Measurements from ENCODE around the gene PPARD.

The PPARD gene

GRCh38 chr6:35471836-35472345, 129.5 kb downstream of the PPARD start:
- Histone ChIP-seq H3K27me3 (ENCODE audit: insufficient read depth, poor library complexity, severe bottlenecking) (no peaks in the 10 kb centered on the region), H3K4me3 (replicated peaks; ENCODE audit: insufficient read depth, low read length) (peak overlapping the region; percentile 95; the same call in 1 of the 2 replicates), H3K27ac (replicated peaks) (peak overlapping the region; percentile 15)
- TF ChIP-seq POLR2AphosphoS5 (IDR thresholded peaks at IDR 0.05; ENCODE audit: low read depth) (no peak; the same call in 1 of the 2 replicates), SPI1 (IDR thresholded peaks at IDR 0.05; ENCODE audit: borderline replicate concordance, low read depth) (no peak), GABPA (IDR thresholded peaks at IDR 0.05; ENCODE audit: low read depth) (no peak)
- TF ChIP-seq, protein P1, sequence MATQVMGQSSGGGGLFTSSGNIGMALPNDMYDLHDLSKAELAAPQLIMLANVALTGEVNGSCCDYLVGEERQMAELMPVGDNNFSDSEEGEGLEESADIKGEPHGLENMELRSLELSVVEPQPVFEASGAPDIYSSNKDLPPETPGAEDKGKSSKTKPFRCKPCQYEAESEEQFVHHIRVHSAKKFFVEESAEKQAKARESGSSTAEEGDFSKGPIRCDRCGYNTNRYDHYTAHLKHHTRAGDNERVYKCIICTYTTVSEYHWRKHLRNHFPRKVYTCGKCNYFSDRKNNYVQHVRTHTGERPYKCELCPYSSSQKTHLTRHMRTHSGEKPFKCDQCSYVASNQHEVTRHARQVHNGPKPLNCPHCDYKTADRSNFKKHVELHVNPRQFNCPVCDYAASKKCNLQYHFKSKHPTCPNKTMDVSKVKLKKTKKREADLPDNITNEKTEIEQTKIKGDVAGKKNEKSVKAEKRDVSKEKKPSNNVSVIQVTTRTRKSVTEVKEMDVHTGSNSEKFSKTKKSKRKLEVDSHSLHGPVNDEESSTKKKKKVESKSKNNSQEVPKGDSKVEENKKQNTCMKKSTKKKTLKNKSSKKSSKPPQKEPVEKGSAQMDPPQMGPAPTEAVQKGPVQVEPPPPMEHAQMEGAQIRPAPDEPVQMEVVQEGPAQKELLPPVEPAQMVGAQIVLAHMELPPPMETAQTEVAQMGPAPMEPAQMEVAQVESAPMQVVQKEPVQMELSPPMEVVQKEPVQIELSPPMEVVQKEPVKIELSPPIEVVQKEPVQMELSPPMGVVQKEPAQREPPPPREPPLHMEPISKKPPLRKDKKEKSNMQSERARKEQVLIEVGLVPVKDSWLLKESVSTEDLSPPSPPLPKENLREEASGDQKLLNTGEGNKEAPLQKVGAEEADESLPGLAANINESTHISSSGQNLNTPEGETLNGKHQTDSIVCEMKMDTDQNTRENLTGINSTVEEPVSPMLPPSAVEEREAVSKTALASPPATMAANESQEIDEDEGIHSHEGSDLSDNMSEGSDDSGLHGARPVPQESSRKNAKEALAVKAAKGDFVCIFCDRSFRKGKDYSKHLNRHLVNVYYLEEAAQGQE (IDR thresholded peaks at IDR 0.05; ENCODE audit: insufficient replicate concordance, low read depth): no peak
- TF ChIP-seq, protein P2, sequence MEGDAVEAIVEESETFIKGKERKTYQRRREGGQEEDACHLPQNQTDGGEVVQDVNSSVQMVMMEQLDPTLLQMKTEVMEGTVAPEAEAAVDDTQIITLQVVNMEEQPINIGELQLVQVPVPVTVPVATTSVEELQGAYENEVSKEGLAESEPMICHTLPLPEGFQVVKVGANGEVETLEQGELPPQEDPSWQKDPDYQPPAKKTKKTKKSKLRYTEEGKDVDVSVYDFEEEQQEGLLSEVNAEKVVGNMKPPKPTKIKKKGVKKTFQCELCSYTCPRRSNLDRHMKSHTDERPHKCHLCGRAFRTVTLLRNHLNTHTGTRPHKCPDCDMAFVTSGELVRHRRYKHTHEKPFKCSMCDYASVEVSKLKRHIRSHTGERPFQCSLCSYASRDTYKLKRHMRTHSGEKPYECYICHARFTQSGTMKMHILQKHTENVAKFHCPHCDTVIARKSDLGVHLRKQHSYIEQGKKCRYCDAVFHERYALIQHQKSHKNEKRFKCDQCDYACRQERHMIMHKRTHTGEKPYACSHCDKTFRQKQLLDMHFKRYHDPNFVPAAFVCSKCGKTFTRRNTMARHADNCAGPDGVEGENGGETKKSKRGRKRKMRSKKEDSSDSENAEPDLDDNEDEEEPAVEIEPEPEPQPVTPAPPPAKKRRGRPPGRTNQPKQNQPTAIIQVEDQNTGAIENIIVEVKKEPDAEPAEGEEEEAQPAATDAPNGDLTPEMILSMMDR (IDR thresholded peaks at IDR 0.05; ENCODE audit: insufficient read depth, low read length): no peak
- DNase-seq (ENCODE audit: low read depth in 1 of 2, low spot score in 1 of 2): no peak

GRCh38 chr6:35473075-35473849, 130.9 kb downstream of the PPARD start:
- no peak overlapping the region for H3K4me3 ChIP-seq (replicated peaks; ENCODE audit: insufficient read depth, low read length)
- DNase-seq (ENCODE audit: low read depth in 1 of 2, low spot score in 1 of 2): no peak
- no peaks in the 10 kb centered on the region for H3K27me3 ChIP-seq (ENCODE audit: insufficient read depth, poor library complexity, severe bottlenecking)
- no peak overlapping the region for H3K27ac ChIP-seq (replicated peaks)
- TF ChIP-seq POLR2AphosphoS5 (IDR thresholded peaks at IDR 0.05; ENCODE audit: low read depth): 0 out of 2 replicates have a peak, but pooled peaks have one; percentile 26
- TF ChIP-seq, protein P2 (IDR thresholded peaks at IDR 0.05; ENCODE audit: insufficient read depth, low read length): no peak
- TF ChIP-seq GABPA (IDR thresholded peaks at IDR 0.05; ENCODE audit: low read depth): no peak

- Histone ChIP-seq H3K27me3 (ENCODE audit: insufficient read depth, poor library complexity, severe bottlenecking) (no peaks in the 10 kb centered on the region), H3K27ac (replicated peaks) (no peak overlapping the region), H3K4me3 (replicated peaks; ENCODE audit: insufficient read depth, low read length) (no peak overlapping the region)
- no peak for DNase-seq (ENCODE audit: low read depth in 1 of 2, low spot score in 1 of 2)
- TF ChIP-seq, protein P2 (IDR thresholded peaks at IDR 0.05; ENCODE audit: insufficient read depth, low read length): no peak
- TF ChIP-seq POLR2AphosphoS5 (IDR thresholded peaks at IDR 0.05; ENCODE audit: low read depth) (no peak), SPI1 (IDR thresholded peaks at IDR 0.05; ENCODE audit: borderline replicate concordance, low read depth) (no peak), GABPA (IDR thresholded peaks at IDR 0.05; ENCODE audit: low read depth) (no peak)
- TF ChIP-seq, protein P1 (IDR thresholded peaks at IDR 0.05; ENCODE audit: insufficient replicate concordance, low read depth): no peak
These were observed 131.4 kb downstream of the PPARD start for GRCh38 chr6:35473850-35474130.

Data from HL-60 (cell line).